Measurements from ENCODE around the gene CSK. TPM values are rescaled to one million over a fixed set of nuclear protein-coding genes. Genes with fewer than 3 reads are reported as not detected.

Gene CSK
- total and polyA plus RNA-seq, 2 donors (not counting 1 experiment from before 2014, with no cell fraction given) = 325 to 651 TPM

- no peak overlapping the region for H3K4me2 ChIP-seq (replicated peaks; ENCODE audit: low read depth, low read length, poor library complexity, severe bottlenecking)
- H3K9me3 ChIP-seq (ENCODE audit: control extremely low read depth in 1 of 3, control insufficient read depth in 2 of 3, insufficient read depth in 1 of 3, low read length in 2 of 3) = peaks cover 0 to 22% (median 0%) of the 10 kb centered on the region in 3 donors
- DNase-seq = no peak
- no peaks in the 10 kb centered on the region for H3K36me3 ChIP-seq (replicated peaks in 1 of 2; ENCODE audit: control extremely low read depth in 1 of 2, control insufficient read depth in 1 of 2, extremely low read depth in 1 of 2, insufficient read depth in 2 of 2, low read length in 1 of 2)
- H3K9ac ChIP-seq (ENCODE audit: low read length) = no peak overlapping the region
- CTCF ChIA-PET = interaction anchor here (1.0 to 2.5 kb wide), 4 partner anchors 9 to 126 kb away, joined by 3 to 9 read pairs (median 4); no protein-coding TSS in a partner anchor
- peaks cover 4% of the 10 kb centered on the region for H4K20me1 ChIP-seq (ENCODE audit: control insufficient read depth, insufficient read depth, low read length, poor library complexity, severe bottlenecking)
- peaks cover 5 to 6% of the 10 kb centered on the region in 2 donors for H3K4me1 ChIP-seq (ENCODE audit: control insufficient read depth in 2 of 2, insufficient read depth in 2 of 2, low read length in 2 of 2)
- Mint-ChIP-seq H3K9me3 (ENCODE audit: insufficient read depth) (no peaks in the 10 kb centered on the region), H3K4me3 (no peak overlapping the region), H3K27ac (no peak overlapping the region), H3K4me1 (peaks cover under 1% of the 10 kb centered on the region), H3K27me3 (peaks cover 31% of the 10 kb centered on the region)
- TF ChIP-seq CTCF (IDR thresholded peaks at IDR 0.05) = no peak
- no peak for TF ChIP-seq EZH2 (IDR thresholded peaks at IDR 0.05; ENCODE audit: borderline replicate concordance, insufficient read depth, low read depth, low read length, poor library complexity, severe bottlenecking)
- H3K79me2 ChIP-seq (ENCODE audit: control insufficient read depth, insufficient read depth, low read length) = no peaks in the 10 kb centered on the region
- WGBS (ENCODE audit: insufficient coverage) = 65% methylated on average over 5 of the region's 5 CpGs
- POLR2A ChIA-PET = interaction anchor here (0.6 kb wide), 2 partner anchors 54 to 168 kb away, joined by 3 read pairs; no protein-coding TSS in a partner anchor
- no peak overlapping the region for H3K27ac ChIP-seq (ENCODE audit: low read length in 2 of 2)
- intact Hi-C loops (cut with micrococcal nuclease) = no loop called here
- H3K4me3 ChIP-seq (ENCODE audit: control extremely low read depth in 1 of 5, extremely low read depth in 1 of 5, insufficient read depth in 1 of 5, low read depth in 2 of 5, low read length in 4 of 5) = no peak overlapping the region
- H3K27me3 ChIP-seq (replicated peaks in 1 of 4; ENCODE audit: control extremely low read depth in 1 of 4, control insufficient read depth in 3 of 4, insufficient read depth in 4 of 4, low read length in 3 of 4) = peaks cover 0 to 45% (median 17%) of the 10 kb centered on the region in 4 experiments
- H2AFZ ChIP-seq (ENCODE audit: insufficient read depth, low read depth, low read length, poor library complexity, severe bottlenecking) = no peak overlapping the region
- ATAC-seq (ENCODE audit: low read depth) = no peak
These were observed 45.7 kb downstream of the CSK start for GRCh38 chr15:74827614-74828013.

GRCh38 chr15:74828835-74829234, 47.0 kb downstream of the CSK start:
- Mint-ChIP-seq H3K4me3 (no peak overlapping the region), H3K27ac (no peak overlapping the region), H3K4me1 (peaks cover 4% of the 10 kb centered on the region), H3K27me3 (peaks cover 31% of the 10 kb centered on the region), H3K9me3 (ENCODE audit: insufficient read depth) (no peaks in the 10 kb centered on the region)
- H3K4me3 ChIP-seq (ENCODE audit: control extremely low read depth in 1 of 5, extremely low read depth in 1 of 5, insufficient read depth in 1 of 5, low read depth in 2 of 5, low read length in 4 of 5) = no peak overlapping the region
- no peaks in the 10 kb centered on the region for H3K79me2 ChIP-seq (ENCODE audit: control insufficient read depth, insufficient read depth, low read length)
- H3K9me3 ChIP-seq (ENCODE audit: control extremely low read depth in 1 of 3, control insufficient read depth in 2 of 3, insufficient read depth in 1 of 3, low read length in 2 of 3) = peaks cover 0 to 19% (median 0%) of the 10 kb centered on the region in 3 donors
- H2AFZ ChIP-seq (ENCODE audit: insufficient read depth, low read depth, low read length, poor library complexity, severe bottlenecking) = no peak overlapping the region
- no peak overlapping the region for H3K4me2 ChIP-seq (replicated peaks; ENCODE audit: low read depth, low read length, poor library complexity, severe bottlenecking)
- H4K20me1 ChIP-seq (ENCODE audit: control insufficient read depth, insufficient read depth, low read length, poor library complexity, severe bottlenecking) = peaks cover 4% of the 10 kb centered on the region
- CTCF ChIA-PET = interaction anchor here (1.2 to 6.6 kb wide), 3 partner anchors 10 to 192 kb away, joined by 3 to 46 read pairs (median 5); no protein-coding TSS in a partner anchor
- ATAC-seq (ENCODE audit: low read depth) (no peak), DNase-seq (no peak)
- no peak for TF ChIP-seq CTCF (IDR thresholded peaks at IDR 0.05)
- TF ChIP-seq EZH2 (IDR thresholded peaks at IDR 0.05; ENCODE audit: borderline replicate concordance, insufficient read depth, low read depth, low read length, poor library complexity, severe bottlenecking) = no peak
- H3K27ac ChIP-seq (ENCODE audit: low read length in 2 of 2) = no peak overlapping the region
- peaks cover 0 to 43% (median 17%) of the 10 kb centered on the region in 4 experiments for H3K27me3 ChIP-seq (replicated peaks in 1 of 4; ENCODE audit: control extremely low read depth in 1 of 4, control insufficient read depth in 3 of 4, insufficient read depth in 4 of 4, low read length in 3 of 4)
- POLR2A ChIA-PET = interaction anchor here (0.6 kb wide), 2 partner anchors 34 to 123 kb away, joined by 3 to 4 read pairs; no protein-coding TSS in a partner anchor
- intact Hi-C loops (cut with micrococcal nuclease) = no loop called here
- H3K36me3 ChIP-seq (replicated peaks in 1 of 2; ENCODE audit: control extremely low read depth in 1 of 2, control insufficient read depth in 1 of 2, extremely low read depth in 1 of 2, insufficient read depth in 2 of 2, low read length in 1 of 2) = no peaks in the 10 kb centered on the region
- WGBS (ENCODE audit: insufficient coverage) = 89% methylated on average over 4 of the region's 6 CpGs
- H3K9ac ChIP-seq (ENCODE audit: low read length) = no peak overlapping the region
- peaks cover 5 to 17% of the 10 kb centered on the region in 2 donors for H3K4me1 ChIP-seq (ENCODE audit: control insufficient read depth in 2 of 2, insufficient read depth in 2 of 2, low read length in 2 of 2)

All from B cell (primary cell).